Esophagus muscularis mucosa (tissue), 4 donors: Measurements from ENCODE around the gene KCNB1.

ENCODE experiments used
- CTCF ChIP-seq, 3 experiments: fragments of 200-600 bp in 2 of 3; fragments of 450-650 bp in 1 of 3; sonication (generic) in 2 of 3; IDR thresholded peaks; one replicate each; pipeline ENCODE4 v1.5.1; 2017 to 2019; ENCODE audit warnings: antibody characterized with exemption in 3 of 3, mild to moderate bottlenecking in 2 of 3, moderate library complexity in 1 of 3
- EP300 ChIP-seq: sonication (generic); formaldehyde crosslinking; IDR thresholded peaks from one replicate; pipeline ENCODE4 v1.6.1; 2017; ENCODE audit warnings: antibody characterized with exemption
- POLR2A ChIP-seq: fragments of 450-650 bp; IDR thresholded peaks from one replicate; pipeline ENCODE4 v1.6.1; 2017; ENCODE audit warnings: antibody characterized with exemption, moderate library complexity, mild to moderate bottlenecking, low read depth
- POLR2AphosphoS5 ChIP-seq, 2 donors: sonication (generic); formaldehyde crosslinking; IDR thresholded peaks; one replicate each; pipeline ENCODE4 v1.6.1; 2017; ENCODE audit warnings: antibody characterized with exemption in 2 of 2

- TF ChIP-seq POLR2A (no peak), CTCF (IDR thresholded peaks at IDR 0.05) (no peak), POLR2AphosphoS5 (IDR thresholded peaks at IDR 0.05) (peak; percentile 10 to 19), EP300 (no peak)
These were observed 2.2 kb downstream of the KCNB1 start for GRCh38 chr20:49480236-49480635.
